ENCODE data around the gene PITHD1.

The PITHD1 gene

GRCh38 chr1:23751050-23751814 lies 27.0 kb upstream of the PITHD1 start:
- Histone ChIP-seq H3K36me3 (ENCODE audit: control insufficient read depth, insufficient read depth, low read length) (peaks cover 98% of the 10 kb centered on the region), H3K4me3 (ENCODE audit: extremely low read depth, insufficient read depth, low read length, poor library complexity, severe bottlenecking) (no peak overlapping the region), H3K4me1 (ENCODE audit: control insufficient read depth, insufficient read depth, low read length, poor library complexity, severe bottlenecking) (no peaks in the 10 kb centered on the region), H3K9me3 (ENCODE audit: control insufficient read depth, low read length) (no peaks in the 10 kb centered on the region), H3K27ac (ENCODE audit: low read depth, low read length, severe bottlenecking) (no peak overlapping the region)
- 73 to 74% methylated on average over 7 to 8 of the region's 11 CpGs for WGBS, 2 experiments (ENCODE audit: insufficient coverage in 2 of 2)

GRCh38 chr1:23751815-23752200 lies 26.4 kb upstream of the PITHD1 start:
- Histone ChIP-seq H3K4me1 (ENCODE audit: control insufficient read depth, insufficient read depth, low read length, poor library complexity, severe bottlenecking) (no peaks in the 10 kb centered on the region), H3K27ac (ENCODE audit: low read depth, low read length, severe bottlenecking) (no peak overlapping the region), H3K4me3 (ENCODE audit: extremely low read depth, insufficient read depth, low read length, poor library complexity, severe bottlenecking) (no peak overlapping the region), H3K9me3 (ENCODE audit: control insufficient read depth, low read length) (no peaks in the 10 kb centered on the region), H3K36me3 (ENCODE audit: control insufficient read depth, insufficient read depth, low read length) (peaks cover 98% of the 10 kb centered on the region)
- WGBS, 2 experiments (ENCODE audit: insufficient coverage in 2 of 2): 92 to 93% methylated on average over 3 of the region's 4 CpGs

GRCh38 chr1:23752909-23753308 lies 25.3 kb upstream of the PITHD1 start:
- H3K27ac ChIP-seq (ENCODE audit: low read depth, low read length, severe bottlenecking): no peak overlapping the region
- WGBS, 2 experiments (ENCODE audit: insufficient coverage in 2 of 2): 67 to 92% methylated on average over 1 of the region's 1 CpG
- H3K9me3 ChIP-seq (ENCODE audit: control insufficient read depth, low read length): no peaks in the 10 kb centered on the region
- H3K36me3 ChIP-seq (ENCODE audit: control insufficient read depth, insufficient read depth, low read length): peaks cover 98% of the 10 kb centered on the region
- no peaks in the 10 kb centered on the region for H3K4me1 ChIP-seq (ENCODE audit: control insufficient read depth, insufficient read depth, low read length, poor library complexity, severe bottlenecking)
- no peak overlapping the region for H3K4me3 ChIP-seq (ENCODE audit: extremely low read depth, insufficient read depth, low read length, poor library complexity, severe bottlenecking)

DNA sequence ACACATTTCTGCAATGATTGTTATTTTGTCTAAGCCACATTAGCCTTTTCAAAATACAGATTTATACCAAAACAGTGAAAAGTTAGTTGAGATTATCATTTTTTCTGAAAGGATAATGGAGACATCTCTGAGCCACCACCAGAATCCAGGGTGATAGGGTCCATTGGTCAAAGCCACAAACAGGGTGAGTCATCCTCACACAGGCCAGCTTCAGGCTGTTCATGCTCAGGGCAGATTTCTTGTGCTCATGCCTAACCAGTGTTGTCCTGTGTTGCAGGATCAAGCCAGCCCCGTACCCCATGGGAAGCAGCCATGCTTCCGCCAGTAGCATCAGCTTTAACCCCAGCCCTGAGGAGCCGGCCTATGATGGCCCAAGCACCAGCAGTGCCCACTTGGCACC lies 21.5 kb upstream of the PITHD1 start:
- H3K4me1 ChIP-seq (ENCODE audit: control insufficient read depth, insufficient read depth, low read length, poor library complexity, severe bottlenecking): no peaks in the 10 kb centered on the region
- H3K4me3 ChIP-seq (ENCODE audit: extremely low read depth, insufficient read depth, low read length, poor library complexity, severe bottlenecking): no peak overlapping the region
- 97 to 100% methylated on average over 3 of the region's 3 CpGs for WGBS, 2 experiments (ENCODE audit: insufficient coverage in 2 of 2)
- peaks cover 100% of the 10 kb centered on the region for H3K36me3 ChIP-seq (ENCODE audit: control insufficient read depth, insufficient read depth, low read length)
- no peak overlapping the region for H3K27ac ChIP-seq (ENCODE audit: low read depth, low read length, severe bottlenecking)
- H3K9me3 ChIP-seq (ENCODE audit: control insufficient read depth, low read length): no peaks in the 10 kb centered on the region

DNA sequence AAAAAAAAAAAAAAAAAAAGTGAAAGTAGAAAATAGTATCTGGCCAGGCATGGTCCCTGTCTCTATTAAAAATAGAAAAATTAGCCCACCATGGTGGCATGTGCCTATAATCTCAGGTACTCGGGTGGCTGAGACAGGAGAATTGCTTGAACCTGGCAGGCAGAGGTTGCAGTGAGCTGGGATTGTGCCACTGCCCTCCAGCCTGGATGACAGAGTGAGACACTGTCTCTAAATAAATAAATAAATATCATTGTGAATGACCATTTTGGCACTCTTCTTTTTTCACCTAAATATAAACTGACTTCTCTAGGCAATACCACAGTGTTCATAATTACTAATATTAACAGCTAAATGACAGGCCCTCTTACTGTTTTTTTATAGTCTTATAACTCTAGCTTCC lies 20.4 kb upstream of the PITHD1 start:
- H3K36me3 ChIP-seq (ENCODE audit: control insufficient read depth, insufficient read depth, low read length): peaks cover 100% of the 10 kb centered on the region

GRCh38 chr1:23759277-23759676 lies 18.9 kb upstream of the PITHD1 start:
- Histone ChIP-seq H3K36me3 (ENCODE audit: control insufficient read depth, insufficient read depth, low read length) (peaks cover 96% of the 10 kb centered on the region), H3K4me1 (ENCODE audit: control insufficient read depth, insufficient read depth, low read length, poor library complexity, severe bottlenecking) (no peaks in the 10 kb centered on the region), H3K4me3 (ENCODE audit: extremely low read depth, insufficient read depth, low read length, poor library complexity, severe bottlenecking) (no peak overlapping the region), H3K9me3 (ENCODE audit: control insufficient read depth, low read length) (no peaks in the 10 kb centered on the region), H3K27ac (ENCODE audit: low read depth, low read length, severe bottlenecking) (no peak overlapping the region)
- WGBS, 2 experiments (ENCODE audit: insufficient coverage in 2 of 2): 75 to 90% methylated on average over 3 to 4 of the region's 4 CpGs

More for the DNA sequence above, 20.4 kb upstream of the PITHD1 start:
- no peak overlapping the region for H3K4me3 ChIP-seq (ENCODE audit: extremely low read depth, insufficient read depth, low read length, poor library complexity, severe bottlenecking)
- no peaks in the 10 kb centered on the region for H3K4me1 ChIP-seq (ENCODE audit: control insufficient read depth, insufficient read depth, low read length, poor library complexity, severe bottlenecking)
- no peaks in the 10 kb centered on the region for H3K9me3 ChIP-seq (ENCODE audit: control insufficient read depth, low read length)
- no peak overlapping the region for H3K27ac ChIP-seq (ENCODE audit: low read depth, low read length, severe bottlenecking)
- 88 to 100% methylated on average over 1 of the region's 1 CpG for WGBS, 2 experiments (ENCODE audit: insufficient coverage in 2 of 2)

- H3K36me3 ChIP-seq (ENCODE audit: control insufficient read depth, insufficient read depth, low read length): peaks cover 74% of the 10 kb centered on the region
Measured at GRCh38 chr1:23763041-23763577, 15.1 kb upstream of the PITHD1 start.

GRCh38 chr1:23768733-23769132 lies 9.5 kb upstream of the PITHD1 start:
- H3K36me3 ChIP-seq (ENCODE audit: control insufficient read depth, insufficient read depth, low read length): peaks cover 28% of the 10 kb centered on the region
- 90 to 100% methylated on average over 1 to 4 of the region's 5 CpGs for WGBS, 2 experiments (ENCODE audit: insufficient coverage in 2 of 2)

More at GRCh38 chr1:23763041-23763577, 15.1 kb upstream of the PITHD1 start:
- Histone ChIP-seq H3K27ac (ENCODE audit: low read depth, low read length, severe bottlenecking) (no peak overlapping the region), H3K4me3 (ENCODE audit: extremely low read depth, insufficient read depth, low read length, poor library complexity, severe bottlenecking) (no peak overlapping the region), H3K4me1 (ENCODE audit: control insufficient read depth, insufficient read depth, low read length, poor library complexity, severe bottlenecking) (no peaks in the 10 kb centered on the region), H3K9me3 (ENCODE audit: control insufficient read depth, low read length) (no peaks in the 10 kb centered on the region)
- 94 to 97% methylated on average over 5 to 6 of the region's 7 CpGs for WGBS, 2 experiments (ENCODE audit: insufficient coverage in 2 of 2)

GRCh38 chr1:23772049-23772853 lies 6.0 kb upstream of the PITHD1 start:
- Histone ChIP-seq H3K4me1 (ENCODE audit: control insufficient read depth, insufficient read depth, low read length, poor library complexity, severe bottlenecking) (no peaks in the 10 kb centered on the region), H3K27ac (ENCODE audit: low read depth, low read length, severe bottlenecking) (no peak overlapping the region), H3K4me3 (ENCODE audit: extremely low read depth, insufficient read depth, low read length, poor library complexity, severe bottlenecking) (no peak overlapping the region), H3K9me3 (ENCODE audit: control insufficient read depth, low read length) (no peaks in the 10 kb centered on the region), H3K36me3 (ENCODE audit: control insufficient read depth, insufficient read depth, low read length) (peaks cover 12% of the 10 kb centered on the region)
- 14 to 19% methylated on average over 8 to 10 of the region's 14 CpGs for WGBS, 2 experiments (ENCODE audit: insufficient coverage in 2 of 2)

More at GRCh38 chr1:23768733-23769132, 9.5 kb upstream of the PITHD1 start:
- no peaks in the 10 kb centered on the region for H3K4me1 ChIP-seq (ENCODE audit: control insufficient read depth, insufficient read depth, low read length, poor library complexity, severe bottlenecking)
- no peak overlapping the region for H3K4me3 ChIP-seq (ENCODE audit: extremely low read depth, insufficient read depth, low read length, poor library complexity, severe bottlenecking)
- H3K27ac ChIP-seq (ENCODE audit: low read depth, low read length, severe bottlenecking): no peak overlapping the region
- no peaks in the 10 kb centered on the region for H3K9me3 ChIP-seq (ENCODE audit: control insufficient read depth, low read length)

GRCh38 chr1:23772854-23773242 lies 5.4 kb upstream of the PITHD1 start:
- WGBS, 2 experiments (ENCODE audit: insufficient coverage in 2 of 2): 83 to 87% methylated on average over 7 to 8 of the region's 10 CpGs
- Histone ChIP-seq H3K36me3 (ENCODE audit: control insufficient read depth, insufficient read depth, low read length) (peaks cover 8% of the 10 kb centered on the region), H3K27ac (ENCODE audit: low read depth, low read length, severe bottlenecking) (no peak overlapping the region), H3K4me1 (ENCODE audit: control insufficient read depth, insufficient read depth, low read length, poor library complexity, severe bottlenecking) (no peaks in the 10 kb centered on the region), H3K9me3 (ENCODE audit: control insufficient read depth, low read length) (no peaks in the 10 kb centered on the region), H3K4me3 (ENCODE audit: extremely low read depth, insufficient read depth, low read length, poor library complexity, severe bottlenecking) (no peak overlapping the region)

Measured in mesodermal cell (in vitro differentiated cells).